PFSK-1 (cell line): Measurements from ENCODE around the gene CENPU.

ENCODE experiments used
- POLR2AphosphoS5 ChIP-seq: IDR thresholded peaks from 2 replicates; pipeline ENCODE4 v1.6.1; 2012; ENCODE audit warnings: low read depth, mild to moderate bottlenecking, control low read depth, low read length, moderate library complexity
- REST ChIP-seq, 2 experiments: IDR thresholded peaks; 2 replicates each; pipeline versions ENCODE4 v1.6.1 to v1.8.0; 2011 to 2012; ENCODE audit warnings: low read depth in 2 of 2, low read length in 2 of 2, control low read depth in 1 of 2, inconsistent platforms in 1 of 2, mild to moderate bottlenecking in 1 of 2, moderate library complexity in 1 of 2; ENCODE audit not compliant: insufficient read depth in 1 of 2
- SIN3A ChIP-seq: IDR thresholded peaks from 2 replicates; pipeline ENCODE4 v1.6.1; 2012; ENCODE audit warnings: mild to moderate bottlenecking, low read length, moderate library complexity, borderline replicate concordance; ENCODE audit not compliant: insufficient read depth
- TAF1 ChIP-seq: IDR thresholded peaks from 2 replicates; pipeline ENCODE4 v1.6.1; 2012; ENCODE audit warnings: low read length, control low read depth, borderline replicate concordance; ENCODE audit not compliant: insufficient read depth

GRCh38 chr4:184765473-184766340 is 31.8 kb upstream of the CENPU start:
- TF ChIP-seq REST (IDR thresholded peaks at IDR 0.05; ENCODE audit: insufficient read depth in 1 of 2, low read depth in 2 of 2, low read length in 2 of 2) (no peak), TAF1 (no peak), POLR2AphosphoS5 (no peak), SIN3A (no peak)
